ENCODE results near the gene RPL10.

RPL10 gene

DNA sequence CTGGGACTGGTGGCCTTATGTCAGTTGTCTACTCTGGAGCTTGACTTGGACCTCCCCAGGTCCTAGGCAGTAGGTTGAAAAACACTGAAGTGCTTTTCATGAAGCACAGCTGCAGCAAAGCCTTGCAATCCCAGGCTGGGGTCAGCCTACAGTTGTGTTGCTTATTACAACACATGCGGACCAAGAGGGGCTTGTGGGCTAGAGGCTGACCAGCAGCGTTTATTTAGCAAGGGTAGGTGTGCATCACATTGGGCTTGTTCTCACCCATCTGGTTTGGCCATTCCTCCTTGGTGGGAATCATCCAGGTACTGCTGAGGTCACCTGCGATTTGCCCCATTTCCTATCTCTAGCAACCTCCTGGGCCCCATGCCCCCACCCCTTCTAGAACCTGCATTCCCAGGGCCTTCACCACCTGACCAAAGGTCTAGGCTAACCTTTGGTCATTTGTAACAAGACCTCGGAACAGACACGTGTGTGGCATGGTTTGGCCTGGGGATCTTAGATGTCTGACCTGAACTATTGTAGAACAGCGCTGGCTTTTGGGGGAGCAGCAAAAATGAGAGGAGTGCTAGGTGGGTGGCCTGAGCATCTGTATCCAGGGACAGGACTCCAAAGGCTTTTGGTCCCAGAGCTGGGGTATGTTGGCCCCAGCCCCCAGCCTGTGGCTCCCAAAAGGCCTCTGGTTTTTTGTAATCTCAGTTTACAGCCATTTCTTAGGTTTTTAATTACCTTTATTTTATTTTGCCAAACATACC lies 3.0 kb downstream of the RPL10 start:
- peak; percentile 31 for DNase-seq (ENCODE audit: low read depth)
- H3K4me3 ChIP-seq (ENCODE audit: low read depth, low read length), result no peak overlapping the region
- TF ChIP-seq, protein P1, sequence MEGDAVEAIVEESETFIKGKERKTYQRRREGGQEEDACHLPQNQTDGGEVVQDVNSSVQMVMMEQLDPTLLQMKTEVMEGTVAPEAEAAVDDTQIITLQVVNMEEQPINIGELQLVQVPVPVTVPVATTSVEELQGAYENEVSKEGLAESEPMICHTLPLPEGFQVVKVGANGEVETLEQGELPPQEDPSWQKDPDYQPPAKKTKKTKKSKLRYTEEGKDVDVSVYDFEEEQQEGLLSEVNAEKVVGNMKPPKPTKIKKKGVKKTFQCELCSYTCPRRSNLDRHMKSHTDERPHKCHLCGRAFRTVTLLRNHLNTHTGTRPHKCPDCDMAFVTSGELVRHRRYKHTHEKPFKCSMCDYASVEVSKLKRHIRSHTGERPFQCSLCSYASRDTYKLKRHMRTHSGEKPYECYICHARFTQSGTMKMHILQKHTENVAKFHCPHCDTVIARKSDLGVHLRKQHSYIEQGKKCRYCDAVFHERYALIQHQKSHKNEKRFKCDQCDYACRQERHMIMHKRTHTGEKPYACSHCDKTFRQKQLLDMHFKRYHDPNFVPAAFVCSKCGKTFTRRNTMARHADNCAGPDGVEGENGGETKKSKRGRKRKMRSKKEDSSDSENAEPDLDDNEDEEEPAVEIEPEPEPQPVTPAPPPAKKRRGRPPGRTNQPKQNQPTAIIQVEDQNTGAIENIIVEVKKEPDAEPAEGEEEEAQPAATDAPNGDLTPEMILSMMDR (conservative IDR thresholded peaks at IDR 0.05; ENCODE audit: low read depth, low read length), result no peak

DNA sequence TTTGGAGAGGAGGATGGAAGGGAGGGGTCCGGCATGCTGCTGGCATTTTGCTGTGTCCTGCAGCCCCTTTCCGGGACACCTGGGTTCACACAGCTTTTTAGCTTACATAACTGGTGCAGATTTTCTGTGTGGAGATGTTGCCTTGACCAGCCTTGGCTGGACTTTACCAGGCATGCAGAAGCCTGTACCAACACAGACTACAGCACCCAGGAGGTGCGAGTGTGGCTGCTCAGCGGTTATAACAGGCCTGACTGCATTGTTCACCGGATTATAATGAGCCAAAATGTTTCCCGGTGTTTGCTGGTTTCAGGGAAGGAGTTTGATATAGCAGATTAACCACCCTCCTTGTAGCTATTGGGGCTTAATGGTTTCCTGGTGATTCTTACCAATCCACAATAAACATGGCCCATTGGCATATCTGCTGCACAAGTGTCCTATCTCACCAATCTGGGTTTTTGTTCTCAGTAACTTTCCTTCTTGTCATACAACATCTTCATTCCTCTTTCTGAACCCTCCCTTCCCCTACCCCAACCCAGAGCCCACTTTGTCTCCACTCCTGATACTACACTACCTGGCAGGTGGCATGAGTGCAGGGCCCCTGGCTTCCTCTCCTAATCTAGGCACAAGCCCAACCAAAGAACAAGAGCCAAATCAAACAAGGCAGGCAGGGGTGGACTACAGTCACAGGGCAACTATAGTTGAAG lies 3.9 kb downstream of the RPL10 start:
- DNase-seq (ENCODE audit: low read depth), result no peak
- H3K4me3 ChIP-seq (ENCODE audit: low read depth, low read length), result no peak overlapping the region
- TF ChIP-seq, protein P1 (conservative IDR thresholded peaks at IDR 0.05; ENCODE audit: low read depth, low read length), result no peak

DNA sequence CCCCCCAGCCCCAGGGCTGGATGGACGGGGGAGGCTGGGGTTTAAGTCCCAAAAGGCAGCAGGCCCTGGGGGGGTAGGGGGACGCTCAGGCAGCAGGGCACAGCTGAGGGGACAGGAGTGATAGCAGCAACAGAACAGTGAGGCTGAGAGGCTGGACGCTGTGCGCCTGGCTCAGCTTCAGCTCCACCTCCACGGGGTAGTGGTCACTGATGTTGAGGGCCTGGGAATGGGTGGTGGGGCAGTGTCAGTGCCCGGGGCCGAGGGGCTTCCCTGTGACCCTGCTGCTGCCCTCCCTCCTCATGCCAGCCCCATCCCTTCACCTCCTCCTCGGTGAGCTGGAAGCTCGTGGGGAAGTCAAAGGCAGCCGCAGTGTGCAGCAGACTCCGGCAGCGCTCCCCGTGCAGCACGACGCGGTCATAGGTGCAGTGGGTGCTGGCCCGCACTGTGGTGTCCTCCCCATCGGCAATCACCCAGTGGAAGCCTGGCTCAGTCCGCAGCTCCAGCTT lies 4.5 kb downstream of the RPL10 start:
- no peak overlapping the region for H3K4me3 ChIP-seq (ENCODE audit: low read depth, low read length)
- no peak for DNase-seq (ENCODE audit: low read depth)
- TF ChIP-seq, protein P1 (conservative IDR thresholded peaks at IDR 0.05; ENCODE audit: low read depth, low read length), result no peak

DNA sequence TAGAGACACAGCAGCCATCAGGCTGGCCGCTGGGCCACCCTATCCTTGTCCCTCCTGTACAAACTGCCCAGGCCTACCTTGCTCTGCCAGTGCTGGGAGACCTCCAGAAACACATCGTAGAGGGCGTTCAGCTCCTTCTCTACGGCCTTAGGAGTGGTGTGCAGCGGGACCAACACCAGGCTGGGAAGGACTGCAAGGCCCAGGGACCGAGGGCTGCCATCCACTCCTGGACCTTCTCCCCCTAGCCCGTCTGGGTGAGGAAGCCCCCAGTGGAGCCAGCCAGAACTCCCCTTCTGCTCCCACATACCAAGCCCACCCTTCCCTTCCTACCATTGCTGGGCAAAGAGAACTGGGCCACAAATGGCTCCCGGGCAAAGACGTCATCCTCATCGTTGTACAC lies 5.0 kb downstream of the RPL10 start:
- H3K4me3 ChIP-seq (ENCODE audit: low read depth, low read length), result no peak overlapping the region
- DNase-seq (ENCODE audit: low read depth), result no peak
- TF ChIP-seq, protein P1 (conservative IDR thresholded peaks at IDR 0.05; ENCODE audit: low read depth, low read length), result no peak

DNA sequence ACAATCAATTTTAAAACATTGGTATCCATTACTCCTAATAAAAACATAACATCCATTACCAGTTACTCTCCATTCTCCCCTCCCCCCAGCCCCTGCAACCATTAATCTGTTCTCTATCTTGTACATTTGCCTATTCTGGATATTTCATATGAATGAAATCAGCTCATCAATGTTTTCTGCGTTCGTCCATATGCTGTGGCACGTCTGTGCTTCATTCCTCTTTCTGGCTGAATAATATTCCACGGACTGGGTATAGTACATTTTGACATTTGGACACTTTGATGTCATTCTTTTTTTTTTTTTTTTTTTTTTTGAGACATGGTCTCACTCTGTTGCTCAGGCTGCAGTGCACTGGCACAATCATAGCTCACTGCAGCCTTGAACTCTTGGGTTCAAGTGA lies 5.7 kb downstream of the RPL10 start:
- H3K4me3 ChIP-seq (ENCODE audit: low read depth, low read length), result no peak overlapping the region
- TF ChIP-seq, protein P1 (conservative IDR thresholded peaks at IDR 0.05; ENCODE audit: low read depth, low read length), result no peak
- DNase-seq (ENCODE audit: low read depth), result no peak

DNA sequence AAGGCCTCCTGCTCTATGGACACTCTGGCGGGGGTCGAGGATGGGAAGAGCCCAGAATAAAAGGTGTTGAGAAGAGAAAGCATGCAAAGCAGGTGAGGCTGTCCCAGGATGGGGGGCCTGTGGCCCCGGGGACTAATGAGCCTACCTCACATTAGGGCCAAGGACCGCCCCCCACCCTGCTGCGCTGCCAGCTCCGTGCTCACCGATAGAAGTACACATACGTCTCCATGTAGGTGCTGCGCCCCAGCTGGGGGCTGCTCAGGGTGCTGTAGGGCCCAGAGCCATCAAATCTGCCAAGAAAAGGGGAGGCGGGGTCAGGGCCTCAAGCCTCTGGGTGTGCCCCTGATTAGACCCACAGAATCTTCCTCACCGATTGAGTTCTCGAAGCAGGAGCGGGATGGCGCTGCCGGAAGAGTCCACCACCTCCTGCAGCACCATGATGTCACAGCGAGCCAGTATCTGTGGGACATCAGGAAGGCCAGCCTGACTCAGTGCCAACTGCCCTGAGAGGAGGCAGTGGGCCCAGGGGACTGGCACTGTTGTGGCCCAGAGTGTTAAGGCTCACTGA lies 6.5 kb downstream of the RPL10 start:
- TF ChIP-seq, protein P1 (conservative IDR thresholded peaks at IDR 0.05; ENCODE audit: low read depth, low read length), result no peak
- DNase-seq (ENCODE audit: low read depth), result no peak
- no peak overlapping the region for H3K4me3 ChIP-seq (ENCODE audit: low read depth, low read length)

Measured in choroid plexus epithelial cell (primary cell).